Measurements from ENCODE around the gene CALHM1.

- TF ChIP-seq ARNT (IDR thresholded peaks at IDR 0.05), result no peak
- no peak for TF ChIP-seq ELF4 (IDR thresholded peaks at IDR 0.05)
Measured at GRCh38 chr10:103444478-103444877, 14.2 kb downstream of the CALHM1 start.
